SH-SY5Y (cell line): Measurements from ENCODE around the gene SMIM29.

ENCODE experiments used
- GATA2 ChIP-seq: IDR thresholded peaks from 2 replicates; pipeline ENCODE4 v1.6.1; 2011; ENCODE audit warnings: mild to moderate bottlenecking, low read depth, low read length
- GATA3 ChIP-seq: IDR thresholded peaks from 2 replicates; pipeline ENCODE4 v1.6.1; 2011; ENCODE audit warnings: low read depth, mild to moderate bottlenecking, low read length, moderate library complexity

DNA sequence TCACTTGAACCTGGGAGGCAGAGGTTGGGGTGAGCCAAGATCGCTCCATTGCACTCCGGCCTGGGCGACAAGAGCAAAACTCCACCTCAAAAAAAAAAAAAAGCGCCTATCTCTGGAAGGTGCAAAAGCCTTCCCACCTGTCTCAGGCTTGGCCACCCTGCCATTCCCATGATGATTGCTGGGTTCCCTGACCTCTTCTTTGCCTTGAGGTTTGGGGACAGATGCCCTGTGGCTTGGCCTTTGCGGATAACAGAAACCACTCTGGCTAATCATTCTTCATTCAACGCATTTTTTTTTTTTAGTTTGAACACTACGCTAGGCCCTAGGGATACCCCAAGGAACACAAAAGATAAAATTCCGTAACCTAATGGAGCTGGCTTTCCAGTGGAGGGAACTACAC lies 18.9 kb downstream of the SMIM29 start:
- TF ChIP-seq GATA2 (no peak), GATA3 (no peak)
